Measurements from ENCODE around the gene PGF. TPM values are rescaled to one million over a fixed set of nuclear protein-coding genes. Genes with fewer than 3 reads are reported as not detected.
A peak's percentile ranks its signal among the peaks of the same experiment; 100 is the strongest.

Gene PGF
- total RNA-seq, 4 donors from 2014 or later: 7.3 to 28.1 (median 10.8) TPM

GRCh38 chr14:74973905-74974363 lies 18.5 kb upstream of the PGF start:
- Histone ChIP-seq H3K27me3 (no peaks in the 10 kb centered on the region), H3K9me3 (no peaks in the 10 kb centered on the region), H3K27ac (peak overlapping the region in 2 of 4 donors; percentile 22 to 38), H3K36me3 (no peaks in the 10 kb centered on the region), H3K4me3 (no peak overlapping the region), H3K4me1 (peaks cover 0 to 16% (median 1%) of the 10 kb centered on the region in 4 donors)
- TF ChIP-seq POLR2A (IDR thresholded peaks at IDR 0.05): no peak
- no peak for DNase-seq

GRCh38 chr14:74973003-74973653 lies 17.7 kb upstream of the PGF start:
- Histone ChIP-seq H3K9me3 (no peaks in the 10 kb centered on the region), H3K27ac (no peak overlapping the region)
- DNase-seq: peak in 2 of 3 donors; percentile 42 to 72

GRCh38 chr14:74968811-74969210 lies 13.4 kb upstream of the PGF start:
- Histone ChIP-seq H3K9me3 (no peaks in the 10 kb centered on the region), H3K4me1 (peaks cover 0 to 3% (median 0%) of the 10 kb centered on the region in 4 donors), H3K27me3 (no peaks in the 10 kb centered on the region), H3K27ac (no peak overlapping the region), H3K4me3 (no peak overlapping the region), H3K36me3 (no peaks in the 10 kb centered on the region)
- no peak for DNase-seq
- no peak for TF ChIP-seq POLR2A (IDR thresholded peaks at IDR 0.05)

More at GRCh38 chr14:74973003-74973653, 17.7 kb upstream of the PGF start:
- Histone ChIP-seq H3K36me3 (no peaks in the 10 kb centered on the region), H3K4me1 (peaks cover 0 to 16% (median 1%) of the 10 kb centered on the region in 4 donors), H3K27me3 (no peaks in the 10 kb centered on the region), H3K4me3 (no peak overlapping the region)
- TF ChIP-seq POLR2A (IDR thresholded peaks at IDR 0.05) (no peak), CTCF (IDR thresholded peaks at IDR 0.05) (no peak)

- no peak for TF ChIP-seq POLR2A (IDR thresholded peaks at IDR 0.05)
- no peak for TF ChIP-seq CTCF (IDR thresholded peaks at IDR 0.05)
- Histone ChIP-seq H3K4me3 (no peak overlapping the region), H3K9me3 (no peaks in the 10 kb centered on the region), H3K36me3 (no peaks in the 10 kb centered on the region), H3K27ac (no peak overlapping the region), H3K4me1 (no peaks in the 10 kb centered on the region), H3K27me3 (no peaks in the 10 kb centered on the region)
- no peak for DNase-seq
These were observed 10.2 kb upstream of the PGF start for GRCh38 chr14:74965486-74966153.

GRCh38 chr14:74964787-74965485 lies 9.5 kb upstream of the PGF start:
- H3K27ac ChIP-seq: no peak overlapping the region
- H3K27me3 ChIP-seq: no peaks in the 10 kb centered on the region
- H3K36me3 ChIP-seq: no peaks in the 10 kb centered on the region
- no peak for DNase-seq
- TF ChIP-seq POLR2A (IDR thresholded peaks at IDR 0.05): no peak
- TF ChIP-seq CTCF (IDR thresholded peaks at IDR 0.05): no peak
- H3K4me1 ChIP-seq: no peaks in the 10 kb centered on the region
- H3K9me3 ChIP-seq: no peaks in the 10 kb centered on the region
- no peak overlapping the region for H3K4me3 ChIP-seq

GRCh38 chr14:74963705-74964271 lies 8.4 kb upstream of the PGF start:
- no peak for DNase-seq
- no peak overlapping the region for H3K4me3 ChIP-seq
- H3K27me3 ChIP-seq: no peaks in the 10 kb centered on the region
- no peaks in the 10 kb centered on the region for H3K9me3 ChIP-seq
- no peaks in the 10 kb centered on the region for H3K4me1 ChIP-seq
- no peaks in the 10 kb centered on the region for H3K36me3 ChIP-seq
- no peak overlapping the region for H3K27ac ChIP-seq
- TF ChIP-seq CTCF (IDR thresholded peaks at IDR 0.05): no peak
- TF ChIP-seq POLR2A (IDR thresholded peaks at IDR 0.05): no peak
